ENCODE data around the gene SLC10A6. TPM values are rescaled to one million over a fixed set of nuclear protein-coding genes. Genes with fewer than 3 reads are reported as not detected.
"Not testable (repeated sequence)": the region's sequence is repeated elsewhere in the genome, so short reads cannot be mapped to it uniquely, and the experiment has no call there.

SLC10A6 gene
- total RNA-seq, 2 donors from 2014 or later: 0.32 TPM; not detected in 1

GRCh38 chr4:86890790-86891189 lies 41.6 kb upstream of the SLC10A6 start:
- H3K27ac ChIP-seq: peak overlapping the region; percentile 89 to 92
- intact Hi-C loops (cut with DNase I): loop anchor here (10.0 kb wide), 1 partner anchor 106 kb away; no protein-coding TSS in a partner anchor
- H3K9me3 ChIP-seq: no peaks in the 10 kb centered on the region
- no peak for DNase-seq (ENCODE audit: low spot score)
- 29% methylated on average over 7 of the region's 7 CpGs for WGBS
- no peaks in the 10 kb centered on the region for H3K4me1 ChIP-seq (replicated peaks)
- TF ChIP-seq CTCF (IDR thresholded peaks at IDR 0.05) (no peak), POLR2A (IDR thresholded peaks at IDR 0.05) (no peak), POLR2AphosphoS5 (IDR thresholded peaks at IDR 0.05) (no peak)
- no peaks in the 10 kb centered on the region for H3K36me3 ChIP-seq
- no peaks in the 10 kb centered on the region for H3K27me3 ChIP-seq (replicated peaks; ENCODE audit: insufficient read depth)
- H3K4me3 ChIP-seq: no peak overlapping the region

- TF ChIP-seq POLR2A (IDR thresholded peaks at IDR 0.05) (no peak), POLR2AphosphoS5 (IDR thresholded peaks at IDR 0.05) (no peak), CTCF (IDR thresholded peaks at IDR 0.05) (no peak)
- DNase-seq (ENCODE audit: low spot score): no peak
- Histone ChIP-seq H3K36me3 (no peaks in the 10 kb centered on the region), H3K27ac (no peak overlapping the region), H3K4me1 (replicated peaks) (no peaks in the 10 kb centered on the region), H3K4me3 (no peak overlapping the region), H3K27me3 (replicated peaks; ENCODE audit: insufficient read depth) (no peaks in the 10 kb centered on the region), H3K9me3 (no peaks in the 10 kb centered on the region)
- intact Hi-C loops (cut with DNase I): no loop called here
- 81% methylated on average over 1 of the region's 1 CpG for WGBS
These were observed 30.5 kb upstream of the SLC10A6 start for GRCh38 chr4:86879641-86880040.

- H3K27me3 ChIP-seq (replicated peaks; ENCODE audit: insufficient read depth): no peaks in the 10 kb centered on the region
- DNase-seq (ENCODE audit: low spot score): no peak
- WGBS: 94% methylated on average over 2 of the region's 2 CpGs
- H3K4me3 ChIP-seq: no peak overlapping the region
- no peaks in the 10 kb centered on the region for H3K4me1 ChIP-seq (replicated peaks)
- H3K9me3 ChIP-seq: no peaks in the 10 kb centered on the region
- no peak overlapping the region for H3K27ac ChIP-seq
- no peaks in the 10 kb centered on the region for H3K36me3 ChIP-seq
- TF ChIP-seq POLR2A (IDR thresholded peaks at IDR 0.05) (no peak), POLR2AphosphoS5 (IDR thresholded peaks at IDR 0.05) (no peak), CTCF (IDR thresholded peaks at IDR 0.05) (no peak)
- intact Hi-C loops (cut with DNase I): no loop called here
These were observed 29.5 kb upstream of the SLC10A6 start for GRCh38 chr4:86878640-86879039.

- intact Hi-C loops (cut with DNase I): no loop called here
- Histone ChIP-seq H3K36me3 (no peaks in the 10 kb centered on the region), H3K27ac (no peak overlapping the region), H3K9me3 (no peaks in the 10 kb centered on the region), H3K27me3 (replicated peaks; ENCODE audit: insufficient read depth) (no peaks in the 10 kb centered on the region), H3K4me3 (no peak overlapping the region), H3K4me1 (replicated peaks) (no peaks in the 10 kb centered on the region)
- 81% methylated on average over 4 of the region's 4 CpGs for WGBS
- TF ChIP-seq POLR2AphosphoS5 (IDR thresholded peaks at IDR 0.05) (no peak), CTCF (IDR thresholded peaks at IDR 0.05) (no peak), POLR2A (IDR thresholded peaks at IDR 0.05) (no peak)
- no peak for DNase-seq (ENCODE audit: low spot score)
These were observed 27.9 kb upstream of the SLC10A6 start for GRCh38 chr4:86876894-86877685.

GRCh38 chr4:86875436-86875835 lies 26.3 kb upstream of the SLC10A6 start:
- DNase-seq (ENCODE audit: low spot score); intact Hi-C loops (cut with DNase I): not testable (repeated sequence)
- WGBS: 89% methylated on average over 4 of the region's 4 CpGs

More at GRCh38 chr4:86875436-86875835, 26.3 kb upstream of the SLC10A6 start:
- not testable (repeated sequence) for H3K9me3 ChIP-seq; H3K27ac ChIP-seq; H3K4me1 ChIP-seq (replicated peaks); H3K4me3 ChIP-seq; H3K36me3 ChIP-seq; H3K27me3 ChIP-seq (replicated peaks; ENCODE audit: insufficient read depth)
